ENCODE measurements around the gene ZNF628.

ZNF628 gene

DNA sequence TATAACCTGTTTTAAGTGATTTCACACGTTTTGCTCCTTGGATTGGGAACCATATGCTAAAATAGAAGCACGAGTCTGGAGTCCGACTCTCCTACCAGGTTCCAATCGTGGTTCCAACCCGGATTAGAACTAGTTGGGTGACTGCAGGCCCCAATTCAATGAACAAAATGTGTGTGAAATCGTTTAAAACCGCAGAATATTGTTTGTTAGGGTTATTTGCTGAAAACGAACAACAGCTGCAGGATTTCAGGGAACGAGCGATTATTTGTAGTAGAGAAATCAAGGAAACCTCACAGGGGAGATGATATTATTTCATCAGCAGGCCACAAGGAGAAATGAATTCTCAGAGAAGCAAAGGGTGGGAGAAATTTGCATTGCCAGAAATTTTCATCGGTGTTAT is 28.6 kb downstream of the ZNF628 start:
- no peaks in the 10 kb centered on the region for H3K27me3 ChIP-seq (ENCODE audit: control insufficient read depth, low read length)
- H3K27ac ChIP-seq (ENCODE audit: low read depth, low read length): no peak overlapping the region
- H3K79me2 ChIP-seq (ENCODE audit: control insufficient read depth, low read length): no peaks in the 10 kb centered on the region
- H3K9me3 ChIP-seq (ENCODE audit: control insufficient read depth, insufficient read depth, low read length): peaks cover 5% of the 10 kb centered on the region
- no peaks in the 10 kb centered on the region for H3K9me2 ChIP-seq (replicated peaks; ENCODE audit: control insufficient read depth, low read length)
- no peak overlapping the region for H3K4me3 ChIP-seq (ENCODE audit: low read length)
- TF ChIP-seq EZH2phosphoT487 (IDR thresholded peaks at IDR 0.05; ENCODE audit: borderline replicate concordance, low read length): no peak
- TF ChIP-seq, protein P1, sequence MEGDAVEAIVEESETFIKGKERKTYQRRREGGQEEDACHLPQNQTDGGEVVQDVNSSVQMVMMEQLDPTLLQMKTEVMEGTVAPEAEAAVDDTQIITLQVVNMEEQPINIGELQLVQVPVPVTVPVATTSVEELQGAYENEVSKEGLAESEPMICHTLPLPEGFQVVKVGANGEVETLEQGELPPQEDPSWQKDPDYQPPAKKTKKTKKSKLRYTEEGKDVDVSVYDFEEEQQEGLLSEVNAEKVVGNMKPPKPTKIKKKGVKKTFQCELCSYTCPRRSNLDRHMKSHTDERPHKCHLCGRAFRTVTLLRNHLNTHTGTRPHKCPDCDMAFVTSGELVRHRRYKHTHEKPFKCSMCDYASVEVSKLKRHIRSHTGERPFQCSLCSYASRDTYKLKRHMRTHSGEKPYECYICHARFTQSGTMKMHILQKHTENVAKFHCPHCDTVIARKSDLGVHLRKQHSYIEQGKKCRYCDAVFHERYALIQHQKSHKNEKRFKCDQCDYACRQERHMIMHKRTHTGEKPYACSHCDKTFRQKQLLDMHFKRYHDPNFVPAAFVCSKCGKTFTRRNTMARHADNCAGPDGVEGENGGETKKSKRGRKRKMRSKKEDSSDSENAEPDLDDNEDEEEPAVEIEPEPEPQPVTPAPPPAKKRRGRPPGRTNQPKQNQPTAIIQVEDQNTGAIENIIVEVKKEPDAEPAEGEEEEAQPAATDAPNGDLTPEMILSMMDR (IDR thresholded peaks at IDR 0.05; ENCODE audit: low read depth, low read length, poor library complexity, severe bottlenecking): no peak
- no peak overlapping the region for H3K4me2 ChIP-seq (ENCODE audit: low read length)
- H4K20me1 ChIP-seq (ENCODE audit: control insufficient read depth, insufficient read depth, low read depth, low read length): no peaks in the 10 kb centered on the region
- H3F3A ChIP-seq (ENCODE audit: control insufficient read depth, insufficient read depth): 0 out of 2 replicates have a peak, but pooled peaks cover 4% of the 10 kb centered on the region
- H3K36me3 ChIP-seq (ENCODE audit: control insufficient read depth, low read length): no peaks in the 10 kb centered on the region
- H3K4me1 ChIP-seq (ENCODE audit: control insufficient read depth, low read length): peaks cover 8% of the 10 kb centered on the region

DNA sequence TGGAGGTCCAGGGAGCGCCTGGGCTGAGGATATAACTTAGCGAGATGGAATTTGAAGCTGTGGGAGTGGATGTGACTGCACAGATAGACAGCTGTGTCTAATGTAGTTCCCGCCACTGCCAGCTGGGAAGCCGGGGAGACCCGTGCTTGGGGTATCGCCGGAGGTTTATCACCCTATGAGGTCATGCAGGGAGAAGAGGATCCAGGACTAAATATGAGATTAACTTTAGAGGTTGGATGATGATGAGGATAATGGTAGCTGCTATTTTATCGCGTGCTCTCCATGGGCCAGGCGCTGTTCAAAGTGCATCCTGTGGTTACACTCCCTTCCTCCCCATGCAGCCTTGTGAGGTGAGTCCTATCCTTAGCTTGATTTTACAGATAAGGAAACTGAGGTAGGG is 31.7 kb downstream of the ZNF628 start:
- Histone ChIP-seq H3K27ac (ENCODE audit: low read depth, low read length) (no peak overlapping the region), H3K9me3 (ENCODE audit: control insufficient read depth, insufficient read depth, low read length) (peaks cover 4% of the 10 kb centered on the region), H3K27me3 (ENCODE audit: control insufficient read depth, low read length) (peaks cover 3% of the 10 kb centered on the region; the same call in 1 of the 2 replicates), H4K20me1 (ENCODE audit: control insufficient read depth, insufficient read depth, low read depth, low read length) (no peaks in the 10 kb centered on the region), H3K4me3 (ENCODE audit: low read length) (no peak overlapping the region), H3K36me3 (ENCODE audit: control insufficient read depth, low read length) (no peaks in the 10 kb centered on the region), H3F3A (ENCODE audit: control insufficient read depth, insufficient read depth) (no peaks in the 10 kb centered on the region), H3K4me2 (ENCODE audit: low read length) (no peak overlapping the region), H3K9me2 (replicated peaks; ENCODE audit: control insufficient read depth, low read length) (no peaks in the 10 kb centered on the region), H3K4me1 (ENCODE audit: control insufficient read depth, low read length) (peaks cover 8% of the 10 kb centered on the region), H3K79me2 (ENCODE audit: control insufficient read depth, low read length) (no peaks in the 10 kb centered on the region)
- TF ChIP-seq EZH2phosphoT487 (IDR thresholded peaks at IDR 0.05; ENCODE audit: borderline replicate concordance, low read length): no peak

DNA sequence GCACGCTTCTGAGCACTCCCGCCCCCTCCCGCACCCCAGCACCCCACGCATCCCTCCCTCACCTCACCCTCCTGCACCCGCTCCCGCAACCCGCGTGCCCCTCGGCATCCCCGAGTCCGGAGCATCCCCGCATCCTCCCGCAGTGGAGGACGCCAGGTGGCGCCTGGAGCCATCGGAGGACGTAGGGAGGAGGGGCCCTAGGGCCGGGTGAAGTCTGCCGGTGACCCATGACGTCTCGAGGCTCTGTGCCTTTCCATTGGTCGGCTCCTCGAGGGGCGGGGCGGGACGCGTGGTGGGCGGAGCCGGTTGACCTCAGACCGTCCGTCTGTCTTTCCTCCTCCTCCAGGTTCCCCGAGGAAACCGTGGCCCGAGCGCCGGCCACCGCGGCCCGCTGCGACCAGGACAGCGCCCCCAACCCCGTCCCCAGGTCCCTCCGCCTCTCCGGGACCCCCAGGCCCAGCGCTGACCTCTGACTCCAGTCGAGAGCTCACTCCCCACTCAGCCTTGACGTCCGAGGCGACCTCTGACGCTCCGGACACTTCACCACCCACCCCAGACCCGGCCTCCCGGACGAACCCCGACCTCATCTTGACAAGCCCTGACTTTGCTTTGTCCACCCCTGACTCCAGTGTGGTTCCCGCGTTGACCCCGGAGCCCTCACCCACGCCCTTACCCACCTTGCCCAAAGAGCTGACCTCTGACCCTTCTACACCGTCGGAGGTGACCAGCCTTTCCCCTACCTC is 40.6 kb downstream of the ZNF628 start:
- Histone ChIP-seq H3K79me2 (ENCODE audit: control insufficient read depth, low read length) (no peaks in the 10 kb centered on the region), H3K27me3 (ENCODE audit: control insufficient read depth, low read length) (no peaks in the 10 kb centered on the region), H3K9me3 (ENCODE audit: control insufficient read depth, insufficient read depth, low read length) (no peaks in the 10 kb centered on the region), H3F3A (ENCODE audit: control insufficient read depth, insufficient read depth) (no peaks in the 10 kb centered on the region), H4K20me1 (ENCODE audit: control insufficient read depth, insufficient read depth, low read depth, low read length) (no peaks in the 10 kb centered on the region), H3K4me1 (ENCODE audit: control insufficient read depth, low read length) (peaks cover 11% of the 10 kb centered on the region), H3K9me2 (replicated peaks; ENCODE audit: control insufficient read depth, low read length) (no peaks in the 10 kb centered on the region), H3K4me2 (ENCODE audit: low read length) (peak overlapping the region; percentile 95), H3K4me3 (ENCODE audit: low read length) (peak overlapping the region; percentile 74), H3K36me3 (ENCODE audit: control insufficient read depth, low read length) (no peaks in the 10 kb centered on the region), H3K27ac (ENCODE audit: low read depth, low read length) (no peak overlapping the region)
- TF ChIP-seq, protein P1 (IDR thresholded peaks at IDR 0.05; ENCODE audit: low read depth, low read length, poor library complexity, severe bottlenecking): peak; percentile 85
- TF ChIP-seq EZH2phosphoT487 (IDR thresholded peaks at IDR 0.05; ENCODE audit: borderline replicate concordance, low read length): no peak

All from DOHH2 (cell line).